Stimulated activated CD8-positive, alpha-beta memory T cell treated with anti-CD3 and anti-CD28 coated beads, Interleukin-15, amount 100 ng/mL, for 48 hours (primary cell): ENCODE data around the gene COPZ2.
A peak's percentile ranks its signal among the peaks of the same experiment; 100 is the strongest.
"Not testable (repeated sequence)": the region's sequence is repeated elsewhere in the genome, so short reads cannot be mapped to it uniquely, and the experiment has no call there.

Experiments
- DNase-seq, 2 donors: peaks; one replicate each; pipeline ENCODE4 v3.0.0-alpha.2; 2020; ENCODE audit warnings: low read depth in 2 of 2

Gene COPZ2

GRCh38 chr17:48055531-48056245, 18.1 kb upstream of the COPZ2 start:
- DNase-seq: peak; percentile 35 to 38

- DNase-seq: no peak
Observed at GRCh38 chr17:48054238-48055185, 16.9 kb upstream of the COPZ2 start.

GRCh38 chr17:48053758-48054237, 16.2 kb upstream of the COPZ2 start:
- no peak for DNase-seq

GRCh38 chr17:48052956-48053757, 15.6 kb upstream of the COPZ2 start:
- no peak for DNase-seq

GRCh38 chr17:48051706-48052486, 14.3 kb upstream of the COPZ2 start:
- no peak for DNase-seq

- no peak for DNase-seq
Observed at GRCh38 chr17:48051283-48051682, 13.7 kb upstream of the COPZ2 start.

DNA sequence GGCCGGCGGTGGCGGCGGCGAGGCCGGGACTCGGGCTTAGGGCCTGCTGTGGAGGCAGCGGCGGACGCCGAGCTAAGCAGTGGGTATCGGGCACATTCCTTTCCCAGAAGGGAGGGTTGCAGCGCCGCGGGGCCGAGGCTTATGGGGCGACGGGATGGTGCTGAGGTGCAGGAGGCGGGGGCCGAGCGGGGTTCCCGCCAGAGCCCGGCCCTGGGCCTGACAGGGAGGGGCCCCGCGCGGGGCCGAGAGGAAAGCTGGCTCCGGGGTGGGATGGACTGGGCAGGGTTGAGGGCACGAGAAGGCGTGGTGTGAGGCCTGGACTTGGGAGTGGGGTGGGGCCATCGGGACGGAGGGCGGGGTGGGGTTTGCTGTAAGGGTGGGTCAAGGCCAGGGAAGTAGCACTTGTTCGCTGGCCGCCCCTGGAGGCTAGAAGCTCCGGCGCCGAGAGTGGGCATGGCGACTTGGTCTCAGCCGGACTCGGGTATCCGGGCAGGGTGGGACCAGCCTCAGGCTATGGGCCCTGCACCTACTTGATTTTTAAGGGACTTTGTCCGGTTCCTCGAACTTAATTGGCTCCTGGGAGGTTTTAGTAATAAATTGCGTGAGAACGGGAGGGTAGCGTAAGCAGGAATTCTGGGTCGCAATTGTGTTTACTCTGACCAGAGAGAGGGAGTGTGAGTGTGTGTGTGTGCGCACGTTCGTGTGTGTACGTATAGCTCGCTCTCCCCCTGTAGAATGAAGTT, 11.0 kb upstream of the COPZ2 start:
- DNase-seq: peak; percentile 60 to 61

DNA sequence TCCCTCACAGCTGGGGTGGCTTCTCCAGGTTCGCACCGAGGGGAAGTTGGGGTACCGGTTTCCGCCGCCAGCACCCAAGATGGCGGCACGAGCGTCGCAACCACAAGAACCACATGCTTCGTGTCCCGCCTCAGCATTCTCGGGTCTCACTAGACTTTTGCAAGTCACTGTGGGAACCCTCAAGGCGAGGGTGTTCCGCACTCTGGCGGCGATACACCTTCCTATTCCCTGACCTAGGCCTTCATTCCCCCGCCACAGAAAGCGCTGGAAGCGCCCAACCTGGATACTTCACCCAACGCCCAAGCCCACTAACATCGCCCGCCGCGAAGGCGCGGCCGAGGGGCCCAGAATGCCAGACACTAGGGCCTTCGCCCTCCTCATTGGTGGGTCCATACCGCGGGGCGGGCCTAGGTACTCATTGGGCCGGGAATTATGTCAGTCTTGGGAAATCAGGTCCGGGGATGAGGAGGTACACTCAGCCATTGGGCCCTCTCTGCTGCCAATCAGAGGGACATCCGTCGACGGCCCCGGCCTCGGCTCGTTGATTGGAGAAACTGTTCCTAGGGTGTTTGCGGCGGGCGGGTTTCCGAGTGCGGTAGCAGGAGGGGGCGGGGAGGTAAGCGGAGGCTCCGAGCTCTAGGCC, 10.3 kb upstream of the COPZ2 start, which contains the start of gene NFE2L1:
NFE2L1 (plus strand) TSS at position 619 of the 643 bp plus-strand sequence. CDS start 2,760 bp downstream, outside the sequence.
- peak; percentile 98 for DNase-seq

DNA sequence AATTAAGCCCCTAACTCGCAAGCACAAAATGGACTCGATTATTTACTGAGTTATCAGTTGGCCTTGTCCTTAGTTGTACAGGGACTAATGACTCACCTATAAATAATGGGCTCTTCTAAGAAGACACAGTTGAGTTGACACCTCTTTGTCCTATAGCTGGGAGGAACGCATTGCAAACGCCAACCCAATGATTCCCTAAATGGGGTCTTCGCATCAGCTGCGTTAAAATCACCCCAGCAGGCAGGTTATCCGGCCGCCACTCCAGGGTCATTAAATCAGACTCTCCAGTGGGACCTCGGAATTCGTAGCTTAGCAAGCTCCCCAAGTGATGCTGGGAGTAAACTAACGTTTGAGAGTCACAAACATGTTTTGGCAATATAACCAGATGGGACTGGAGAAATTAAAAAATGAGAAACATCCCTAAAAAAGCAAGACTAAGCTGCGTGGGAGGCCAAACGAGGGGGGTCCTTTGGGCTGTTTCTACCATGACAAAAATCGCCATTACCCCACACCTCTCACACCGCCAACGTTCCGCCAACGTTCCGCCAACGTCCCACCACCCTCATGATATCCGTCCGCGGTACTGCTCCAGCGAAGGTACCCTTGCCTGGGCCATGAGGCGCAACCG, 9.6 kb upstream of the COPZ2 start:
- DNase-seq: no peak

DNA sequence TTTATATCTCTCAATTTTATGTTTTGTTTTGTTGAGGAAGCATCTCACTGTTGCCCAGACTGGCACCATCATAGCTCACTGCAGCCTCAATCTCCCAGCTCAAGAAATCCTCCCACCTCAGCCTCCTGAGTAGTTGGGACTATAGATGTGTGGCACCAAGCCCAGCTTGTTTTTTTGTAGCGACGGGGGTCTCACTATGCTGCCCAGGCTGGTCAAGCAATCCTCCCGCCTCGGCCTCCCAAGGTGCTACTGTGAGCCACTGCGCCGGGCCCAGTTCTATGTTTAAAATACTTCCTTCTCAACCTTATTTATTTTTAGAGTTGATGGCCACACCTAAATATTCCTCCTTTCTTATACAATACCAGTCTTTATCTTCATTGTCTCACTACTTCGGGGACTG, 8.7 kb upstream of the COPZ2 start:
- DNase-seq: no peak

GRCh38 chr17:48045316-48046001, 7.9 kb upstream of the COPZ2 start:
- DNase-seq: no peak

- no peak for DNase-seq
Observed at GRCh38 chr17:48044851-48045250, 7.3 kb upstream of the COPZ2 start.

GRCh38 chr17:48043176-48043575, 5.6 kb upstream of the COPZ2 start:
- DNase-seq: no peak

DNA sequence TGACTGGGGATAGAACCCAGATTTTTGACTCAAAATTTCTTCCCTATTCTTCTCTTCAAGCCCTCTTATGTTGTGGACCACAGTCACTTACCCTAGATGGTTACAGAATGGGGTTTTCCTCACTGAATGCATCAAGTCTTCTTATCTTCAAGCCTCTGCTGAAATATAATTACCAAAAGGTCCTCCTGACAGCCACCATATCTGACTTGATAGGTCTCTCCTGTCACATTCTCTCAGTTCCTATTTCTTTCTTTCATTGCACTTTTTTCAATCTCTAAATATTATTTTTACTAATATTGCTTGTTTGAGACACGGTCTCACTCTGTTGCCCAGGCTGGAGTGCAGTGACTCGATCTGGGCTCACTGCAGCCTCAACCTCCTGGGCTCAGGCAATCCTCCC, 1.1 kb upstream of the COPZ2 start:
- no peak for DNase-seq

DNA sequence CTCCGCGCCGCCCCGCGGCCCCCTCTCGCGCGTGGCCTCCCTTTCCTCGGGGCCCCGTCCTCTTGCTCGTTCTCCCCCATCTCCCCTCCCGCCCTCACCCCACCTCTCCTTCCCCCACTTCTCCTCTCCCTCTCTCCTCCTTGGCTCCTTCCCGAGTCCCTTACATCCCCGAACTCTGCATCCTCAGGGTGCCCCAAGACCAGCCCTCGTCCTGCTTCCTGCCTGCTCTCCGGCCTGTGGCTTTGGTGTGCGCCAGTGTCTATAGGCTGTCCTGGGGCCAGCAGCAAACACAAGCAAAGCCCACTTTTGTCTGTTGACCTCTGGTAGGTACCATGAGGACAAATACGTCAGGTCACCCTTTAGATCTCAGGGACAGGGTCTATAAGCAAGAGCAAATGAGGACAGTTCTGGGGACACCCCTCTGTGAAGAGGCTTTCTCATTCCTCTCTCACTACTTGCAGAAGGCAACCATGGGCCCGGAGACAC, 284 bp upstream of the COPZ2 start:
- DNase-seq: no peak

DNA sequence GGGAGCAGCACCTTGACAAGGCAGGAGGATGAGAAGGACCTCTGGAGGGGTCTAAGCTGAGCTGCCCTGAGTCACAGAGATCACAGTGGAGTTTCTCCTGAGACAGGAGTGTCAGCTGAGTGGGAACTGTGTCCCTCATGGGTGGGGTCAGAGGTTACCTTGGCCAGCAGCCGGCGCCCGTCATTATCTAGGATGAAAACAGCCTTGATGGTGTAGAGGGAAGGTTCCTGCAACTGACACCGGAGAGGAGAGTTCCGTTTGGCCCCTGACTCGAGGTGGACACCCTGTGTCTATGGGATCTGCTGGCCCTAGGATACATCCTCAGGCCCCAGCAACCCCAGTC, 933 bp downstream of the COPZ2 start:
- DNase-seq: no peak

GRCh38 chr17:48034734-48035133, 2.9 kb downstream of the COPZ2 start:
- not testable (repeated sequence) for DNase-seq

DNA sequence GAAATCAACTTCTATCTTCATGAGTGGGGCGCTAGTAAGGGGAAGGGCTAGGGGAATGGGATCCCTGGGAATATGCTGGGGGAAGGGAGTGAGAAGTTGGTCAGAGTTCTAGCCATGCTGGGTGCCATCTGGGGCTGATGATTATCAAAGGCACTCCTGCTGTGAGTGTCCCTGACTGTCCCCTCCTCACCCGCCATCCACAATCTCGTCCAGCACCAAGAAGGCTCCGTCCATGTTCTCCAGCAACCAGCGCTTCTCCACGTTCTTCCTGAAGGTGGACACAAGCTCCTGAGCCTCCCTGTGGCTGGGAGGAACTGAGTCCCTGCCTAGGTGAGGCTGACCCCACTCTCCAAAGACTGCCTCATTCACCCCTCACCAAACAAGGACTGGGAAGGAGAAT, 5.6 kb downstream of the COPZ2 start:
- DNase-seq: no peak

- DNase-seq: no peak
Observed at GRCh38 chr17:48030531-48030930, 7.1 kb downstream of the COPZ2 start.
